Panc1 (cell line): ENCODE data around the gene PROZ. TPM values are rescaled to one million over a fixed set of nuclear protein-coding genes. Genes with fewer than 3 reads are reported as not detected.

Experiments used
- ATAC-seq: fragments of 200-7000 bp; cut with Tn5 transposase; 2 replicates; pipeline ENCODE4 v1.9.1; 2020; ENCODE audit warnings: mild to moderate bottlenecking, moderate library complexity
- BruUV-seq: library from RNA; stranded (reverse); fragments of 400-500 nt; replicated peaks from 2 replicates; lab custom pipeline; 2021; lab: Mats Ljungman, UMichigan
- CTCF ChIA-PET: fragments of 300-600 bp; sonication (Branson Sonifier 250); formaldehyde crosslinking; loops from one replicate; lab custom pipeline; 2022; ENCODE audit warnings: antibody characterized with exemption; lab: Charles Lee
- POLR2A ChIA-PET: fragments of 300-600 bp; sonication (Branson Sonifier 250); formaldehyde crosslinking; loops from one replicate; lab custom pipeline; 2022; ENCODE audit warnings: antibody characterized with exemption; lab: Charles Lee
- DNase-seq: peaks from one replicate; pipeline ENCODE4 v3.0.0-alpha.2; 2010; ENCODE audit warnings: low read depth, low spot score
- H3K27ac ChIP-seq: 2 replicates; pipeline ENCODE4 v1.5.1; 2011; ENCODE audit warnings: mild to moderate bottlenecking, low read length, inconsistent platforms
- H3K27me3 ChIP-seq: fragments of 200-500 bp; sonication (Bioruptor generic); 2 replicates; pipeline ENCODE4 v1.6.0; 2014; ENCODE audit warnings: low read length, inconsistent platforms; ENCODE audit not compliant: control insufficient read depth, insufficient read depth
- H3K36me3 ChIP-seq: fragments of 200-500 bp; sonication (Bioruptor generic); 2 replicates; pipeline ENCODE4 v1.5.1; 2014; ENCODE audit warnings: inconsistent platforms, mild to moderate bottlenecking, low read length, moderate library complexity; ENCODE audit not compliant: control insufficient read depth, insufficient read depth
- H3K4me1 ChIP-seq: 2 replicates; pipeline ENCODE4 v1.5.1; 2011; ENCODE audit warnings: inconsistent platforms, mild to moderate bottlenecking, low read length, moderate library complexity; ENCODE audit not compliant: control insufficient read depth, insufficient read depth
- H3K4me3 ChIP-seq, 2 experiments: 2 replicates each; pipeline ENCODE4 v1.5.1; 2011 to 2012; ENCODE audit warnings: low read depth in 2 of 2, low read length in 2 of 2, mild to moderate bottlenecking in 2 of 2, inconsistent platforms in 1 of 2, moderate library complexity in 1 of 2
- H3K9me3 ChIP-seq: fragments of 200-500 bp; sonication (Bioruptor generic); 2 replicates; pipeline ENCODE4 v1.5.1; 2014; ENCODE audit warnings: low read depth, mild to moderate bottlenecking, inconsistent platforms, low read length, moderate library complexity; ENCODE audit not compliant: control insufficient read depth, insufficient read depth
- CTCF ChIP-seq: fragments of 450-650 bp; IDR thresholded peaks from 2 replicates; pipeline ENCODE4 v1.5.1; 2017; ENCODE audit warnings: mild to moderate bottlenecking
- POLR2AphosphoS5 ChIP-seq: IDR thresholded peaks from 2 replicates; pipeline ENCODE4 v1.6.1; 2012; ENCODE audit warnings: mild to moderate bottlenecking, low read depth, low read length, moderate library complexity
- SIN3A ChIP-seq: IDR thresholded peaks from 2 replicates; pipeline ENCODE4 v1.6.1; 2012; ENCODE audit warnings: low read depth, mild to moderate bottlenecking, low read length, moderate library complexity, borderline replicate concordance; ENCODE audit not compliant: insufficient read depth
- TCF7L2 ChIP-seq: IDR thresholded peaks from 2 replicates; pipeline ENCODE4 v1.6.1; 2011; ENCODE audit warnings: mild to moderate bottlenecking, low read depth, low read length, inconsistent platforms
- in situ Hi-C: cut with HindIII; loops from 2 replicates; pipeline ENCODE4 v1.10.0; 2016; ENCODE audit warnings: low sequenced_read_pairs, low pct_unique_long_range_greater_than_20kb
- intact Hi-C: fragments of 100-400 bp; cut with micrococcal nuclease; formaldehyde crosslinking; loops from one replicate; pipeline ENCODE4 v1.10.0; 2022; ENCODE audit not compliant: unreplicated experiment
- total RNA-seq: library from RNA; stranded (reverse); gene quantifications from one replicate; pipeline ENCODE4 v1.2.1, GENCODE V29; 2021; ENCODE audit not compliant: unreplicated experiment
- TF ChIP-seq, protein P1 (sequence below), 2 experiments: IDR thresholded peaks; 2 replicates each; pipeline ENCODE4 v1.6.1; 2011 to 2012; ENCODE audit warnings: low read depth in 2 of 2, control low read depth in 1 of 2, low read length in 1 of 2, mild to moderate bottlenecking in 1 of 2, moderate library complexity in 1 of 2; ENCODE audit not compliant: insufficient read depth in 1 of 2

PROZ gene
- total RNA-seq, 1 experiment from 2014 or later, result not detected

DNA sequence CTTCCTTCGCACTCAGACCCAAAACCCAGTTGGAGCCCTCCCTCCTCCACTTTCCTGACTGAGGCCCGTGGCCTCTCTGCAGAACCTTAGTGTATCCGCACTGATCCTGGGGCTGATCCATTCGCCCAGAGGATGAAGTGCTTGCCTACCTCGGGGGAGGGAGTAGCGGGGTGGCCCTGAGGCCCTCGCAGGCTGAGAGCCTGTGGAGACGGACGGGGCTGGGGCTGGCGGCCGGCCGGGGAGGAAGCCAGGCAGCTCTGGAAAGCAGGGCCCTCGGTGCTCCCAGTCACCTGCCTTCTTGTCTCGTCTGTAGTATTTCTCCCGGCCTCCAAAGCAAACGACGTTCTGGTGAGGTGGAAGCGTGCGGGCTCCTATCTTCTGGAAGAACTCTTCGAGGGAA, 1.3 kb downstream of the PROZ start:
- intact Hi-C loops (no loop called here), in situ Hi-C loops (no loop called here)
- Histone ChIP-seq H3K9me3 (no peaks in the 10 kb centered on the region), H3K4me3 (no peak overlapping the region), H3K27ac (no peak overlapping the region), H3K27me3 (no peaks in the 10 kb centered on the region), H3K36me3 (no peaks in the 10 kb centered on the region), H3K4me1 (no peaks in the 10 kb centered on the region; the same call in 1 of the 2 replicates)
- TF ChIP-seq CTCF (no peak), TCF7L2 (no peak)
- ATAC-seq (no peak), DNase-seq (no peak)
- no TSS peak for BruUV-seq
- CTCF ChIA-PET, result no interaction called here
- POLR2A ChIA-PET, result no interaction called here

DNA sequence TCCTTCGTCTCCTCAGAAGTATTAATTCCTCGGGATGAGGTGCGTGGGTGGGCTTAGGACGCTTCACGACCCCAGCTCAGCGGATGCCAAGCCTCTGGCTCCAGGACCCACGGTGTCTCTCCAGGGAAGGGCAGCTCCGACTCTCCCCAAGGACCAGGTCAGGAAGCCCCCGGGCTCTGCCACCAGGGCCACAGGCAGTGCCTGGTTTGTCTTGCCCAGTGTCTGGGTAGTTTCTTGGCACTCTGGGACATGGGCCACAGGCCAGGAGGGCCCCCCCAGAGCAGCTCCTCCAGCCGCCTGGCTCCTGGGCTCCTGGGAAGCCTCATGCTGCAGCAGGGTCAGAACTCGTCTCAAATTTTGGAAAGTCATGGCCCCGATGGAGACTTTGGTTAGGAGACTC, 2.5 kb downstream of the PROZ start:
- Histone ChIP-seq H3K4me3 (no peak overlapping the region), H3K27ac (no peak overlapping the region), H3K9me3 (no peaks in the 10 kb centered on the region), H3K27me3 (no peaks in the 10 kb centered on the region), H3K4me1 (no peaks in the 10 kb centered on the region; the same call in 1 of the 2 replicates), H3K36me3 (no peaks in the 10 kb centered on the region)
- in situ Hi-C loops, result no loop called here
- no TSS peak for BruUV-seq
- no peak for DNase-seq
- TF ChIP-seq SIN3A, result no peak
- no peak for TF ChIP-seq CTCF
- TF ChIP-seq POLR2AphosphoS5, result no peak
- TF ChIP-seq TCF7L2, result no peak
- TF ChIP-seq, protein P1, sequence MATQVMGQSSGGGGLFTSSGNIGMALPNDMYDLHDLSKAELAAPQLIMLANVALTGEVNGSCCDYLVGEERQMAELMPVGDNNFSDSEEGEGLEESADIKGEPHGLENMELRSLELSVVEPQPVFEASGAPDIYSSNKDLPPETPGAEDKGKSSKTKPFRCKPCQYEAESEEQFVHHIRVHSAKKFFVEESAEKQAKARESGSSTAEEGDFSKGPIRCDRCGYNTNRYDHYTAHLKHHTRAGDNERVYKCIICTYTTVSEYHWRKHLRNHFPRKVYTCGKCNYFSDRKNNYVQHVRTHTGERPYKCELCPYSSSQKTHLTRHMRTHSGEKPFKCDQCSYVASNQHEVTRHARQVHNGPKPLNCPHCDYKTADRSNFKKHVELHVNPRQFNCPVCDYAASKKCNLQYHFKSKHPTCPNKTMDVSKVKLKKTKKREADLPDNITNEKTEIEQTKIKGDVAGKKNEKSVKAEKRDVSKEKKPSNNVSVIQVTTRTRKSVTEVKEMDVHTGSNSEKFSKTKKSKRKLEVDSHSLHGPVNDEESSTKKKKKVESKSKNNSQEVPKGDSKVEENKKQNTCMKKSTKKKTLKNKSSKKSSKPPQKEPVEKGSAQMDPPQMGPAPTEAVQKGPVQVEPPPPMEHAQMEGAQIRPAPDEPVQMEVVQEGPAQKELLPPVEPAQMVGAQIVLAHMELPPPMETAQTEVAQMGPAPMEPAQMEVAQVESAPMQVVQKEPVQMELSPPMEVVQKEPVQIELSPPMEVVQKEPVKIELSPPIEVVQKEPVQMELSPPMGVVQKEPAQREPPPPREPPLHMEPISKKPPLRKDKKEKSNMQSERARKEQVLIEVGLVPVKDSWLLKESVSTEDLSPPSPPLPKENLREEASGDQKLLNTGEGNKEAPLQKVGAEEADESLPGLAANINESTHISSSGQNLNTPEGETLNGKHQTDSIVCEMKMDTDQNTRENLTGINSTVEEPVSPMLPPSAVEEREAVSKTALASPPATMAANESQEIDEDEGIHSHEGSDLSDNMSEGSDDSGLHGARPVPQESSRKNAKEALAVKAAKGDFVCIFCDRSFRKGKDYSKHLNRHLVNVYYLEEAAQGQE (IDR thresholded peaks at IDR 0.05; ENCODE audit: insufficient read depth in 1 of 2, low read depth in 2 of 2, low read length in 1 of 2), result no peak
- ChIA-PET CTCF (no interaction called here), POLR2A (no interaction called here)
- ATAC-seq, result no peak
- intact Hi-C loops, result no loop called here
